Loucy (cell line): ENCODE measurements around the gene TBCE.

Source experiments
- CTCF ChIP-seq: fragments of 200-600 bp; sonication (generic); conservative IDR thresholded peaks from 2 replicates; pipeline ENCODE4 v1.5.1; 2014; ENCODE audit warnings: mild to moderate bottlenecking, antibody characterized with exemption, low read length
- EZH2phosphoT487 ChIP-seq: fragments of 200-600 bp; IDR thresholded peaks from 2 replicates; pipeline ENCODE4 v1.6.1; 2018; ENCODE audit warnings: antibody characterized with exemption, mild to moderate bottlenecking, moderate library complexity, borderline replicate concordance

- TF ChIP-seq CTCF (no peak), EZH2phosphoT487 (no peak)
These were observed 81.4 kb downstream of the TBCE start for GRCh38 chr1:235448616-235449015.
